Nephron (organoid): ENCODE measurements around the gene ADPRH.
"Not testable (repeated sequence)": the region's sequence is repeated elsewhere in the genome, so short reads cannot be mapped to it uniquely, and the experiment has no call there.

Experiments used
- H3K27ac Mint-ChIP-seq, 3 experiments: 2 replicates each; pipeline ENCODE4 v1.8.0; 2020; ENCODE audit warnings: mixed read lengths in 3 of 3, mild to moderate bottlenecking in 2 of 3, moderate library complexity in 1 of 3
- H3K27me3 Mint-ChIP-seq: 2 replicates; pipeline ENCODE4 v1.8.0; 2021; ENCODE audit warnings: low read depth, mild to moderate bottlenecking, moderate library complexity, mixed read lengths
- H3K36me3 Mint-ChIP-seq: 2 replicates; pipeline ENCODE4 v1.8.0; 2020; ENCODE audit warnings: low read depth, mixed read lengths
- H3K4me1 Mint-ChIP-seq: 2 replicates; pipeline ENCODE4 v1.8.0; 2020; ENCODE audit warnings: mixed read lengths
- H3K4me3 Mint-ChIP-seq, 3 experiments: 2 replicates each; pipeline ENCODE4 v1.8.0; 2020; ENCODE audit warnings: mild to moderate bottlenecking in 3 of 3, mixed read lengths in 3 of 3, moderate library complexity in 2 of 3
- H3K9me3 Mint-ChIP-seq: 2 replicates; pipeline ENCODE4 v1.8.0; 2020; ENCODE audit warnings: mixed read lengths
- TF ChIP-seq, protein P1 (sequence below), 3 experiments: fragments of 200-600 bp; sonication (generic); IDR thresholded peaks; one replicate each; pipeline ENCODE4 v1.5.0; 2021; ENCODE audit warnings: antibody characterized with exemption in 3 of 3; ENCODE audit not compliant: unreplicated experiment in 3 of 3

Gene ADPRH

DNA sequence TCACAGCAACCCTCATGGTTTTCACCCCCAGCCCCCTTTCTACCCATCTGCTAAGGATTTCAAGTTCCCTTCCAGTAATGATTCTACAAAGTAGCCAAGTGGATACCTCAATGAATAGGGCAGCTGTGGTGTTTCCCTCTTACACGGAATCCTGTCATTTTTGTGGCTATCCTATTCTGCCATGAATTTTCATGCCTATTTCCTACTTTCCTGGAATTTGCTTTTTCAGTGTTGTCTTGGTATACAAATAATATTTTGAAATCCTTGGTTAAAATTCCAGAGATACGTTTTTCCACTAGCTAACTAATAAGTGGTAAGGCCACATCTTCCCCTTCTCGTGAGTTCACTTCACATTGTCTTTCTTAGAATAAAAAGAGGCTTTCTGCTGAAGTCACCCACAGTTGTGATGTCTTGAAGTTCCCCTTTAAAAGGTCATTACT lies 7.5 kb downstream of the ADPRH start:
- TF ChIP-seq, protein P1, sequence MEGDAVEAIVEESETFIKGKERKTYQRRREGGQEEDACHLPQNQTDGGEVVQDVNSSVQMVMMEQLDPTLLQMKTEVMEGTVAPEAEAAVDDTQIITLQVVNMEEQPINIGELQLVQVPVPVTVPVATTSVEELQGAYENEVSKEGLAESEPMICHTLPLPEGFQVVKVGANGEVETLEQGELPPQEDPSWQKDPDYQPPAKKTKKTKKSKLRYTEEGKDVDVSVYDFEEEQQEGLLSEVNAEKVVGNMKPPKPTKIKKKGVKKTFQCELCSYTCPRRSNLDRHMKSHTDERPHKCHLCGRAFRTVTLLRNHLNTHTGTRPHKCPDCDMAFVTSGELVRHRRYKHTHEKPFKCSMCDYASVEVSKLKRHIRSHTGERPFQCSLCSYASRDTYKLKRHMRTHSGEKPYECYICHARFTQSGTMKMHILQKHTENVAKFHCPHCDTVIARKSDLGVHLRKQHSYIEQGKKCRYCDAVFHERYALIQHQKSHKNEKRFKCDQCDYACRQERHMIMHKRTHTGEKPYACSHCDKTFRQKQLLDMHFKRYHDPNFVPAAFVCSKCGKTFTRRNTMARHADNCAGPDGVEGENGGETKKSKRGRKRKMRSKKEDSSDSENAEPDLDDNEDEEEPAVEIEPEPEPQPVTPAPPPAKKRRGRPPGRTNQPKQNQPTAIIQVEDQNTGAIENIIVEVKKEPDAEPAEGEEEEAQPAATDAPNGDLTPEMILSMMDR (IDR thresholded peaks at IDR 0.05; ENCODE audit: unreplicated experiment in 3 of 3) = no peak
- H3K27ac Mint-ChIP-seq = no peak overlapping the region
- H3K9me3 Mint-ChIP-seq = peaks cover 4% of the 10 kb centered on the region
- H3K4me1 Mint-ChIP-seq = no peaks in the 10 kb centered on the region
- no peak overlapping the region for H3K4me3 Mint-ChIP-seq
- H3K36me3 Mint-ChIP-seq = no peaks in the 10 kb centered on the region
- no peaks in the 10 kb centered on the region for H3K27me3 Mint-ChIP-seq

- no peaks in the 10 kb centered on the region for H3K4me1 Mint-ChIP-seq
- H3K27me3 Mint-ChIP-seq = peaks cover 3% of the 10 kb centered on the region
- H3K36me3 Mint-ChIP-seq = no peaks in the 10 kb centered on the region
- no peak overlapping the region for H3K4me3 Mint-ChIP-seq
- TF ChIP-seq, protein P1 (IDR thresholded peaks at IDR 0.05; ENCODE audit: unreplicated experiment in 3 of 3) = no peak
- H3K9me3 Mint-ChIP-seq = peaks cover 4% of the 10 kb centered on the region
- no peak overlapping the region for H3K27ac Mint-ChIP-seq
These were observed 8.8 kb downstream of the ADPRH start for GRCh38 chr3:119588112-119588511.

GRCh38 chr3:119589102-119589773 lies 9.9 kb downstream of the ADPRH start:
- Mint-ChIP-seq H3K9me3 (peaks cover 4% of the 10 kb centered on the region), H3K27ac (no peak overlapping the region), H3K4me1 (no peaks in the 10 kb centered on the region), H3K27me3 (peaks cover 3% of the 10 kb centered on the region), H3K4me3 (no peak overlapping the region), H3K36me3 (no peaks in the 10 kb centered on the region)
- TF ChIP-seq, protein P1 (IDR thresholded peaks at IDR 0.05; ENCODE audit: unreplicated experiment in 3 of 3) = no peak

DNA sequence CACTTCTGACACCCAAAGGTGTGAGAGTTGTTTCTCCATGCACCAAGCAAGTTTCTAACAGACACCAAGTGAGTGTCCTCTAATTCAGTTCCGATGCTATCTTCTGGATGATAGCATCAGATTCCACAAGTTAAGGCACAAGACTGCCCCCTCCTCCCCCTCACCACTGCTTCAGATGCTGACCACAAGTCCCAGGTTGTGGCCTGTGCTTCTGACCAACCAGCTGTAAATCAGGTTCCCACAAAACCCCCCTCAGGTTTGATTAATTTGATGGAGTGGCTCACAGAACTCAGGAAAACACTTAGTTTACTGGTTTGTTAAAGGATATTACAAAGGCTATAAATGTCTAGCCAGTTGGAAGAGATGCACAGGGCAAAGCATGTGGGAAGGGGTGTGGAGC lies 11.4 kb downstream of the ADPRH start:
- Mint-ChIP-seq H3K4me1 (no peaks in the 10 kb centered on the region), H3K27me3 (peaks cover 3% of the 10 kb centered on the region), H3K4me3 (no peak overlapping the region), H3K9me3 (peaks cover 4% of the 10 kb centered on the region), H3K27ac (no peak overlapping the region), H3K36me3 (no peaks in the 10 kb centered on the region)
- TF ChIP-seq, protein P1 (IDR thresholded peaks at IDR 0.05; ENCODE audit: unreplicated experiment in 3 of 3) = no peak

GRCh38 chr3:119592861-119593260 lies 13.6 kb downstream of the ADPRH start:
- TF ChIP-seq, protein P1 (IDR thresholded peaks at IDR 0.05; ENCODE audit: unreplicated experiment in 3 of 3) = no peak
- peaks cover 4% of the 10 kb centered on the region for H3K9me3 Mint-ChIP-seq
- H3K27ac Mint-ChIP-seq = no peak overlapping the region
- peaks cover 3% of the 10 kb centered on the region for H3K27me3 Mint-ChIP-seq
- H3K4me1 Mint-ChIP-seq = peaks cover 16% of the 10 kb centered on the region
- H3K4me3 Mint-ChIP-seq = no peak overlapping the region
- no peaks in the 10 kb centered on the region for H3K36me3 Mint-ChIP-seq

GRCh38 chr3:119594066-119594465 lies 14.8 kb downstream of the ADPRH start:
- TF ChIP-seq, protein P1 (IDR thresholded peaks at IDR 0.05; ENCODE audit: unreplicated experiment in 3 of 3) = no peak
- H3K9me3 Mint-ChIP-seq = peaks cover 4% of the 10 kb centered on the region

GRCh38 chr3:119594929-119595328 lies 15.6 kb downstream of the ADPRH start:
- not testable (repeated sequence) for H3K27ac Mint-ChIP-seq, H3K4me3 Mint-ChIP-seq, H3K27me3 Mint-ChIP-seq, H3K36me3 Mint-ChIP-seq, H3K9me3 Mint-ChIP-seq
- H3K4me1 Mint-ChIP-seq = peaks cover 26% of the 10 kb centered on the region

More at GRCh38 chr3:119594066-119594465, 14.8 kb downstream of the ADPRH start:
- Mint-ChIP-seq H3K4me3 (no peak overlapping the region), H3K36me3 (no peaks in the 10 kb centered on the region), H3K27ac (no peak overlapping the region), H3K4me1 (peaks cover 24% of the 10 kb centered on the region), H3K27me3 (peaks cover 3% of the 10 kb centered on the region)
